ENCODE data around the gene MEGF11. TPM values are rescaled to one million over a fixed set of nuclear protein-coding genes. Genes with fewer than 3 reads are reported as not detected.

MEGF11 gene
- polyA plus RNA-seq, 3 donors = not detected

GRCh38 chr15:65888981-65889380 is 364.6 kb downstream of the MEGF11 start:
- no peak overlapping the region for H3K27ac Mint-ChIP-seq
- Histone ChIP-seq H3K9me3 (replicated peaks in 1 of 2; ENCODE audit: control insufficient read depth in 1 of 2, insufficient read depth in 1 of 2, low read length in 2 of 2) (no peaks in the 10 kb centered on the region), H3K4me1 (ENCODE audit: control insufficient read depth in 1 of 2, insufficient read depth in 2 of 2, low read length in 2 of 2) (no peaks in the 10 kb centered on the region), H2AFZ (ENCODE audit: insufficient read depth, low read depth, low read length, poor library complexity, severe bottlenecking) (no peak overlapping the region), H4K20me1 (ENCODE audit: insufficient read depth, low read length) (peaks cover 31% of the 10 kb centered on the region), H3K79me2 (ENCODE audit: insufficient read depth, low read length) (no peaks in the 10 kb centered on the region), H3K27ac (ENCODE audit: low read depth in 1 of 2, low read length in 2 of 2) (no peak overlapping the region), H3K4me2 (replicated peaks; ENCODE audit: extremely low read depth, low read length, poor library complexity, severe bottlenecking) (no peak overlapping the region), H3K9ac (ENCODE audit: insufficient read depth, low read length, poor library complexity, severe bottlenecking) (no peak overlapping the region), H3K36me3 (replicated peaks in 1 of 2; ENCODE audit: control insufficient read depth in 1 of 2, insufficient read depth in 2 of 2, low read length in 2 of 2) (peaks cover 78 to 94% of the 10 kb centered on the region in 2 donors), H3K27me3 (ENCODE audit: control insufficient read depth in 2 of 2, insufficient read depth in 2 of 2, low read length in 2 of 2) (no peaks in the 10 kb centered on the region), H3K4me3 (replicated peaks in 1 of 3; ENCODE audit: low read depth in 2 of 3, low read length in 3 of 3) (no peak overlapping the region)
- WGBS (ENCODE audit: insufficient coverage) = no CpG with 5 or more reads among the region's 3 CpGs
- intact Hi-C loops (cut with micrococcal nuclease) = no loop called here
- TF ChIP-seq, protein P1, sequence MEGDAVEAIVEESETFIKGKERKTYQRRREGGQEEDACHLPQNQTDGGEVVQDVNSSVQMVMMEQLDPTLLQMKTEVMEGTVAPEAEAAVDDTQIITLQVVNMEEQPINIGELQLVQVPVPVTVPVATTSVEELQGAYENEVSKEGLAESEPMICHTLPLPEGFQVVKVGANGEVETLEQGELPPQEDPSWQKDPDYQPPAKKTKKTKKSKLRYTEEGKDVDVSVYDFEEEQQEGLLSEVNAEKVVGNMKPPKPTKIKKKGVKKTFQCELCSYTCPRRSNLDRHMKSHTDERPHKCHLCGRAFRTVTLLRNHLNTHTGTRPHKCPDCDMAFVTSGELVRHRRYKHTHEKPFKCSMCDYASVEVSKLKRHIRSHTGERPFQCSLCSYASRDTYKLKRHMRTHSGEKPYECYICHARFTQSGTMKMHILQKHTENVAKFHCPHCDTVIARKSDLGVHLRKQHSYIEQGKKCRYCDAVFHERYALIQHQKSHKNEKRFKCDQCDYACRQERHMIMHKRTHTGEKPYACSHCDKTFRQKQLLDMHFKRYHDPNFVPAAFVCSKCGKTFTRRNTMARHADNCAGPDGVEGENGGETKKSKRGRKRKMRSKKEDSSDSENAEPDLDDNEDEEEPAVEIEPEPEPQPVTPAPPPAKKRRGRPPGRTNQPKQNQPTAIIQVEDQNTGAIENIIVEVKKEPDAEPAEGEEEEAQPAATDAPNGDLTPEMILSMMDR (IDR thresholded peaks at IDR 0.05) = no peak
- no peak for DNase-seq
- H3K4me3 Mint-ChIP-seq = no peak overlapping the region
- H3K9me3 Mint-ChIP-seq = no peaks in the 10 kb centered on the region
- H3K4me1 Mint-ChIP-seq = peaks cover 6% of the 10 kb centered on the region
- peaks cover 65 to 76% of the 10 kb centered on the region in 2 donors for H3K36me3 Mint-ChIP-seq
- H3K27me3 Mint-ChIP-seq (ENCODE audit: low read depth in 3 of 3) = peaks cover 0 to 1% (median 0%) of the 10 kb centered on the region in 3 donors

DNA sequence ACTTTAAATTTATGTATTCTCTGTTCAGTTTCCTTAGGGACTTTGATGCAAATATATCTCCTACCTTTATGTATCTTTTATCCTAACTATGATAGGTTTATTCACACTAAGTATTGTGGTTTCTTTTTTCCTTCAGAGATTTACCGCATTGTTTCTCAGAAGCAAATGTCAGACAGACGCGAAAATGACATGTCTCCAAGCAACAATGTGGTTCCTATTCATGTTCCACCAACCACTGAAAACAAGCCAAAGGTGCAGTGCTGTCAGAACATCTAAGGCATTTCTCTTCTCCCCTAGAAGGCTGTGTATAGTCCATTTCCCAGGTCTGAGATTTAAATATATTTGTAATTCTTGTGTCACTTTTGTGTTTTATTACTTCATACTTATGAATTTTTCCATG is 366.0 kb downstream of the MEGF11 start:
- no peak overlapping the region for H3K27ac ChIP-seq (ENCODE audit: low read depth in 1 of 2, low read length in 2 of 2)
- no peaks in the 10 kb centered on the region for H3K27me3 ChIP-seq (ENCODE audit: control insufficient read depth in 2 of 2, insufficient read depth in 2 of 2, low read length in 2 of 2)
- Mint-ChIP-seq H3K27ac (no peak overlapping the region), H3K36me3 (peaks cover 72 to 85% of the 10 kb centered on the region in 2 donors), H3K4me3 (no peak overlapping the region), H3K27me3 (ENCODE audit: low read depth in 3 of 3) (peaks cover 0 to 1% (median 0%) of the 10 kb centered on the region in 3 donors), H3K9me3 (no peaks in the 10 kb centered on the region), H3K4me1 (peaks cover 9% of the 10 kb centered on the region)
- no peak for DNase-seq
- peaks cover 81 to 99% of the 10 kb centered on the region in 2 donors for H3K36me3 ChIP-seq (replicated peaks in 1 of 2; ENCODE audit: control insufficient read depth in 1 of 2, insufficient read depth in 2 of 2, low read length in 2 of 2)
- no peak overlapping the region for H3K4me2 ChIP-seq (replicated peaks; ENCODE audit: extremely low read depth, low read length, poor library complexity, severe bottlenecking)
- H2AFZ ChIP-seq (ENCODE audit: insufficient read depth, low read depth, low read length, poor library complexity, severe bottlenecking) = no peak overlapping the region
- H3K9me3 ChIP-seq (replicated peaks in 1 of 2; ENCODE audit: control insufficient read depth in 1 of 2, insufficient read depth in 1 of 2, low read length in 2 of 2) = no peaks in the 10 kb centered on the region
- intact Hi-C loops (cut with micrococcal nuclease) = no loop called here
- H3K79me2 ChIP-seq (ENCODE audit: insufficient read depth, low read length) = peaks cover 5% of the 10 kb centered on the region
- no peak overlapping the region for H3K9ac ChIP-seq (ENCODE audit: insufficient read depth, low read length, poor library complexity, severe bottlenecking)
- TF ChIP-seq, protein P1 (IDR thresholded peaks at IDR 0.05) = no peak
- no CpG with 5 or more reads among the region's 3 CpGs for WGBS (ENCODE audit: insufficient coverage)
- H3K4me3 ChIP-seq (replicated peaks in 1 of 3; ENCODE audit: low read depth in 2 of 3, low read length in 3 of 3) = no peak overlapping the region
- H4K20me1 ChIP-seq (ENCODE audit: insufficient read depth, low read length) = peaks cover 37% of the 10 kb centered on the region
- H3K4me1 ChIP-seq (ENCODE audit: control insufficient read depth in 1 of 2, insufficient read depth in 2 of 2, low read length in 2 of 2) = no peaks in the 10 kb centered on the region
